Measurements from ENCODE around the gene SLC25A22. TPM values are rescaled to one million over a fixed set of nuclear protein-coding genes. Genes with fewer than 3 reads are reported as not detected.

SLC25A22 gene
- polyA plus RNA-seq, 1 of the 3 experiments (the other 2 are of a cell fraction), result 50.9 TPM

DNA sequence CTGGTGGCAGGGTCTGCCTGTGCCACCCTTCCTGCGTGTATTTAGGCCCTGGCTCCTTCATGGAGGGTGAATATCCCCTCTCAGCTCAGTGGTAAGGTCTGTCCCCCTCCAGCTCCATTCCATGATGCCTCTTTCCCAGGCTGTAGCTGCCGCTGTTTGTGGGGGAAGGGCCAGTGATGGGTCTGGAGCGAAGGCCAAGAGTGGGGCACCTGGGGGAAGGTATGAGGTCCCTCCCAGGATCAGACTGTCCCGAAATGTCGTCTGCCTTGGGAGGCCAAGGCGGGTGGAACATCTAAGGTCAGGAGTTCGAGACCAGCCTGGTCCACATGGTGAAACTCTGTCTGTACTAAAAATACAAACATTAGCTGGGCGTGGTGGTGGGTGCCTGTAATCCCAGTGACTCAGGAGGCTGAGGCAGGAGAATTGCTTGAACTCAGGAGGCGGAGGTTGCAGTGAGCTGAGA, 35.8 kb upstream of the SLC25A22 start:
- no peaks in the 10 kb centered on the region for H3K9me2 ChIP-seq
- ChIA-PET CTCF (interaction anchor here (0.7 to 2.5 kb wide), 5 partner anchors 12 to 219 kb away, joined by 3 to 11 read pairs (median 4); no protein-coding TSS in a partner anchor), POLR2A (interaction anchor here (0.6 to 3.0 kb wide), 4 partner anchors 9 to 163 kb away, joined by 3 to 15 read pairs (median 6); partner anchors contain the start of genes PNPLA2 and TSPAN4)
- WGBS (ENCODE audit: low lambda C conversion rate), result 29% methylated on average over 8 of the region's 9 CpGs
- H3K4me2 ChIP-seq, result peak overlapping the region; percentile 92
- TF ChIP-seq TAF1 (IDR thresholded peaks at IDR 0.05; ENCODE audit: borderline replicate concordance, low read depth, low read length), result no peak
- TF ChIP-seq NFIC (IDR thresholded peaks at IDR 0.05; ENCODE audit: borderline replicate concordance), result no peak
- TF ChIP-seq FOSL2 (IDR thresholded peaks at IDR 0.05; ENCODE audit: borderline replicate concordance, low read depth), result no peak
- no peak for TF ChIP-seq YY1 (IDR thresholded peaks at IDR 0.05; ENCODE audit: low read depth)
- no peak for TF ChIP-seq MEF2A (IDR thresholded peaks at IDR 0.05; ENCODE audit: borderline replicate concordance, low read depth)
- TF ChIP-seq, protein P1, sequence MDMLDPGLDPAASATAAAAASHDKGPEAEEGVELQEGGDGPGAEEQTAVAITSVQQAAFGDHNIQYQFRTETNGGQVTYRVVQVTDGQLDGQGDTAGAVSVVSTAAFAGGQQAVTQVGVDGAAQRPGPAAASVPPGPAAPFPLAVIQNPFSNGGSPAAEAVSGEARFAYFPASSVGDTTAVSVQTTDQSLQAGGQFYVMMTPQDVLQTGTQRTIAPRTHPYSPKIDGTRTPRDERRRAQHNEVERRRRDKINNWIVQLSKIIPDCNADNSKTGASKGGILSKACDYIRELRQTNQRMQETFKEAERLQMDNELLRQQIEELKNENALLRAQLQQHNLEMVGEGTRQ (IDR thresholded peaks at IDR 0.05; ENCODE audit: borderline replicate concordance, low read depth, low read length), result no peak
- peaks cover 7 to 27% of the 10 kb centered on the region in 2 experiments for H3K36me3 ChIP-seq (replicated peaks in 1 of 2; ENCODE audit: control insufficient read depth in 1 of 2, insufficient read depth in 2 of 2, low read length in 1 of 2)
- H3K27me3 ChIP-seq (ENCODE audit: insufficient read depth), result no peaks in the 10 kb centered on the region
- peaks cover 14 to 33% of the 10 kb centered on the region in 2 experiments; a peak in 2 of 4 replicates for H3K4me1 ChIP-seq (ENCODE audit: control insufficient read depth in 1 of 2, insufficient read depth in 2 of 2, low read depth in 1 of 2, low read length in 1 of 2)
- peaks cover 28% of the 10 kb centered on the region for H3F3A ChIP-seq (replicated peaks; ENCODE audit: insufficient read depth)
- peaks cover 42% of the 10 kb centered on the region for H4K20me1 ChIP-seq (ENCODE audit: insufficient read depth)
- no peak overlapping the region for H2AFZ ChIP-seq (ENCODE audit: low read depth)
- H3K27ac ChIP-seq (ENCODE audit: low read depth in 2 of 2, low read length in 1 of 2), result peak overlapping the region; percentile 88 to 91
- H3K9me3 ChIP-seq, result no peaks in the 10 kb centered on the region
- no peak for DNase-seq
- H3K4me3 ChIP-seq (ENCODE audit: low read depth in 2 of 2, low read length in 1 of 2), result peak overlapping the region; percentile 69 to 79
- H3K9ac ChIP-seq, result peak overlapping the region; percentile 98
- peaks cover 72% of the 10 kb centered on the region for H3K79me2 ChIP-seq (ENCODE audit: insufficient read depth)

DNA sequence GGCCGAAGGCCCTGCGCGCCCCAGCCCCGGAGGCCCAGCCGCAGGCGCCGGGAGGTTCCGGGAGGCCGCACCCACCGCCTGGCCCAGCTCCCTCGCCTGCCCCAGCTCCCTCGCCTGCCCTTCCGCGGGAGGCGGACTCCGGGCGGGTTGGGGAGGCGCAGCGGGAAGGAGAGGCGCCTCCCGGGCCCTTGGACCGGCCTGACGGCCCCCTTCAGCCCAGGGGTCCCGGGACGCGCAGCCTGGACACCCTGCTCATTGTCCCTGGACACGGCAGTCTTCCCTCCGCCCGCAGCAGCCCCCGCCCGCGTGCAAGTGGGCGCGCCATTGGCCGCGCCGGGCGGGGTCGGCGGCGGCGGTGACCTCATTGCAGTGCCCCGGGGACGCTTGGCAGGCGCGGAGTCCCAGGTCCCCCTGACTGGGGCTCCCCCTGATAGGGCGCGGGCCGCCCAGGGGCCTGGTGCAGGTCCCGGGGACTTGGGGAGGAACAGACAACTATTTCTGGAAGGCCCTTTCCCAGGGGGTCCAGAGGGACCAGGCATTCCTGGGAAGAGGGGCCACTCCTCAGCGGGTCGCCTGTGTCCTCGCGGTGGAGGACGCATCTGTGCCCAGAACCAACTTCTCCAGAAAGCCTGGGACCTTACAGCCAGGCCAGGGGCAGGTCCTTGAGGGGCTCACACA, 35.2 kb upstream of the SLC25A22 start:
- no CpG with 5 or more reads among the region's 55 CpGs for WGBS (ENCODE audit: low lambda C conversion rate)
- peak overlapping the region; percentile 69 to 79 for H3K4me3 ChIP-seq (ENCODE audit: low read depth in 2 of 2, low read length in 1 of 2)
- peak overlapping the region; percentile 92 for H3K4me2 ChIP-seq
- H3K9me3 ChIP-seq, result no peaks in the 10 kb centered on the region
- ChIA-PET POLR2A (interaction anchor here (0.6 to 3.0 kb wide), 6 partner anchors 10 to 164 kb away, joined by 3 to 15 read pairs (median 4); partner anchors contain the start of genes PNPLA2, RPLP2 and TSPAN4), CTCF (interaction anchor here (1.3 to 2.5 kb wide), 5 partner anchors 12 to 92 kb away, joined by 3 to 11 read pairs (median 7); partner anchors contain the start of gene PNPLA2)
- H3F3A ChIP-seq (replicated peaks; ENCODE audit: insufficient read depth), result peaks cover 27% of the 10 kb centered on the region
- no peak overlapping the region for H2AFZ ChIP-seq (ENCODE audit: low read depth)
- peaks cover 14 to 33% of the 10 kb centered on the region in 2 experiments; a peak in 2 of 4 replicates for H3K4me1 ChIP-seq (ENCODE audit: control insufficient read depth in 1 of 2, insufficient read depth in 2 of 2, low read depth in 1 of 2, low read length in 1 of 2)
- H4K20me1 ChIP-seq (ENCODE audit: insufficient read depth), result peaks cover 35% of the 10 kb centered on the region
- peak; percentile 87 for DNase-seq
- TF ChIP-seq MXI1 (IDR thresholded peaks at IDR 0.05; ENCODE audit: low read depth, low read length), result peak; percentile 47; the same call in 1 of the 2 replicates
- peak; percentile 16; the same call in 1 of the 2 replicates for TF ChIP-seq SIN3A (IDR thresholded peaks at IDR 0.05; ENCODE audit: borderline replicate concordance, low read depth, low read length)
- TF ChIP-seq, protein P2, sequence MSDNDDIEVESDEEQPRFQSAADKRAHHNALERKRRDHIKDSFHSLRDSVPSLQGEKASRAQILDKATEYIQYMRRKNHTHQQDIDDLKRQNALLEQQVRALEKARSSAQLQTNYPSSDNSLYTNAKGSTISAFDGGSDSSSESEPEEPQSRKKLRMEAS (IDR thresholded peaks at IDR 0.05; ENCODE audit: low read depth), result peak; percentile 23; the same call in 1 of the 2 replicates
- TF ChIP-seq, protein P1 (IDR thresholded peaks at IDR 0.05; ENCODE audit: borderline replicate concordance, low read depth, low read length), result no peak
- no peak for TF ChIP-seq FOSL2 (IDR thresholded peaks at IDR 0.05; ENCODE audit: borderline replicate concordance, low read depth)
- TF ChIP-seq MEF2A (IDR thresholded peaks at IDR 0.05; ENCODE audit: borderline replicate concordance, low read depth), result no peak
- TF ChIP-seq, protein P3, sequence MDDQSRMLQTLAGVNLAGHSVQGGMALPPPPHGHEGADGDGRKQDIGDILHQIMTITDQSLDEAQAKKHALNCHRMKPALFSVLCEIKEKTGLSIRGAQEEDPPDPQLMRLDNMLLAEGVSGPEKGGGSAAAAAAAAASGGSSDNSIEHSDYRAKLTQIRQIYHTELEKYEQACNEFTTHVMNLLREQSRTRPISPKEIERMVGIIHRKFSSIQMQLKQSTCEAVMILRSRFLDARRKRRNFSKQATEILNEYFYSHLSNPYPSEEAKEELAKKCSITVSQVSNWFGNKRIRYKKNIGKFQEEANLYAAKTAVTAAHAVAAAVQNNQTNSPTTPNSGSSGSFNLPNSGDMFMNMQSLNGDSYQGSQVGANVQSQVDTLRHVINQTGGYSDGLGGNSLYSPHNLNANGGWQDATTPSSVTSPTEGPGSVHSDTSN (IDR thresholded peaks at IDR 0.05), result no peak
- 0 out of 2 replicates have a peak, but pooled peaks have one; percentile 42 for TF ChIP-seq TAF1 (IDR thresholded peaks at IDR 0.05; ENCODE audit: borderline replicate concordance, low read depth, low read length)
- no peaks in the 10 kb centered on the region for H3K27me3 ChIP-seq (ENCODE audit: insufficient read depth)
- H3K27ac ChIP-seq (ENCODE audit: low read depth in 2 of 2, low read length in 1 of 2), result peak overlapping the region; percentile 88 to 91
- H3K9ac ChIP-seq, result peak overlapping the region; percentile 98
- peaks cover 7 to 21% of the 10 kb centered on the region in 2 experiments for H3K36me3 ChIP-seq (replicated peaks in 1 of 2; ENCODE audit: control insufficient read depth in 1 of 2, insufficient read depth in 2 of 2, low read length in 1 of 2)
- H3K9me2 ChIP-seq, result no peaks in the 10 kb centered on the region
- H3K79me2 ChIP-seq (ENCODE audit: insufficient read depth), result peaks cover 67% of the 10 kb centered on the region
